ENCODE results near the gene ERI3. TPM values are rescaled to one million over a fixed set of nuclear protein-coding genes. Genes with fewer than 3 reads are reported as not detected.

Gene ERI3
- total and polyA plus RNA-seq, 2 of the 13 experiments (the other 11 are each of a cell fraction or from before 2014, with no cell fraction given), result 35.6 to 35.9 TPM

DNA sequence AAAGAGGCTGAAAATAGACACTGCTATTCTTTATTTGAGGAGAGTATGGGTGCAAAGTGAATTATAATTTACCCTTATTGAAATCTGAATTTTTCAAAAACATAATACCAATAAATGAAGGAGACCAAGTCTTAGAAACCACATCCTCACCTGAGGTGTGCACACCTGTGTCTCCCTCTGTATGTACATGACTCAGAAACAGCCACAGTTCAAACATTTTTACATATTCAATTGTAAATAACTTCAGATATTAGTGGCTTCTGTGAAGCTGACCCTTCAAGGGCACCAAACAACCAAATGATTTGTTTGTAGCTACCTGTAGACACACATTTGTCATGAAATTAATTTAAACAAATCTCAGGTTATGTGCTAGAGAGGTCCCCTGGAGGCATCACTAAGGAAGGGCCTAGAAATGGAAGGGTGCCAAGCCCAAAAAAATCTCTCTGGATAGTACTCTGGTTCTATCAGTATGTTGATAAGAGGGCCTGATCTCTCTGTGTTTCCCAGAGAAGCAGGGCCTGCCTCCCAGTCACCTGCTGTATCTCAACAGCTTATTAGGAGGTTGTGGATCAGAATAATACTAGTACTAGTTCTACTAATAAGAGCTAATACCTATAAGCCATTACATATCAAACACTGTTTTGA lies 28.1 kb downstream of the ERI3 start (continued):
- TF ChIP-seq ZFP36 (IDR thresholded peaks at IDR 0.05; ENCODE audit: borderline replicate concordance, low read depth, low read length, partially characterized antibody), result no peak

DNA sequence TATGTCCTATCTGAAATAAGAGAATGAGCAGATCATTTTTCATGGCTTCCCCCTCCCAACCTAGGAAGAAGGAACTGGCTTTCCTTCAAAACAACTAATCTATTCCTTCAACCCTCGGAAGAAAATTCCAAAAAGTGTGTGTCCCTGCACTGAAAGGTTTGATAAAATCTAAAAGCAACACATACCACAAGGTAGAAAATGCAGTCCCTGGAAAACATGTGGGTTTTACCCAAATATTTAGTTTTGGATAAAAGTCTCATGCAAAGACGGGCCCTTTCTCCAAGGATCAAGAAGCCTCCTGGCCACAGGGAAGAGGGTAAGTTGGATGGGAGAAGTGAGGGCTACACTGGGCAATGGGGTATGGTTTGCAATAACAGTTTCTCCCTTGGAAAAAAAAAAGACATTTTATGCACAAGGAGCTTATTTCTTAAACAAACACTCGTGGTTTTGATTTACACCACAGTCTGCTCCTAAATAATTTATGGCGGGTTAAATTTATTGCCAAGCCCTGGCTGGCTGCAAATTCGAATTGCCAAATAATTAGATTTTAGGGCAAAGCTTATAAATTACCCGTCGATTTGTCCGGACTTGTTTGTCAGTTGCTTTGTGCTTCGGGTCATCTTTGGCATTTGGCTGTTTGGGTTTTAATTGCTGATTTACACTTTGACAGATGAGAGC lies 28.9 kb downstream of the ERI3 start:
- Histone ChIP-seq H3K4me1 (ENCODE audit: insufficient read depth, low read length) (peaks cover 12% of the 10 kb centered on the region), H3K79me2 (ENCODE audit: insufficient read depth, low read length) (no peaks in the 10 kb centered on the region), H3K4me2 (ENCODE audit: low read depth, low read length) (no peak overlapping the region), H4K20me1 (ENCODE audit: insufficient read depth, low read length) (no peaks in the 10 kb centered on the region), H3K27ac (ENCODE audit: extremely low read length, insufficient read depth, low read length) (no peak overlapping the region), H3K27me3 (ENCODE audit: control insufficient read depth in 1 of 2, insufficient read depth in 2 of 2, low read length in 2 of 2) (no peaks in the 10 kb centered on the region), H3K4me3 (replicated peaks in 1 of 3; ENCODE audit: insufficient read depth in 1 of 3, low read depth in 2 of 3, low read length in 3 of 3) (no peak overlapping the region), H3K9ac (ENCODE audit: insufficient read depth, low read depth, low read length) (no peak overlapping the region), H3K9me3 (ENCODE audit: low read length) (no peaks in the 10 kb centered on the region), H3K36me3 (replicated peaks in 1 of 2; ENCODE audit: control insufficient read depth in 1 of 2, insufficient read depth in 2 of 2, low read length in 2 of 2) (peaks cover 0 to 11% of the 10 kb centered on the region in 2 experiments; a peak in 1 of 5 replicates), H2AFZ (ENCODE audit: low read length) (no peak overlapping the region)
- ATAC-seq, result no peak
- in situ Hi-C loops (cut with HindIII; ENCODE audit: extremely low pct_ligation_motif_present, low pct_unique_long_range_greater_than_20kb), result no loop called here
- 94% methylated on average over 9 of the region's 9 CpGs for WGBS (ENCODE audit: low lambda C conversion rate)
- TF ChIP-seq HNRNPLL (IDR thresholded peaks at IDR 0.05; ENCODE audit: low read depth, low read length, poor library complexity, severe bottlenecking) (no peak), TGIF2 (CRISPR knock-in tag; IDR thresholded peaks at IDR 0.05) (no peak), KDM2A (CRISPR knock-in tag; IDR thresholded peaks at IDR 0.05; ENCODE audit: borderline replicate concordance, low read depth) (no peak), CBX1 (IDR thresholded peaks at IDR 0.05; ENCODE audit: low read depth) (no peak)
- TF ChIP-seq, protein P1, sequence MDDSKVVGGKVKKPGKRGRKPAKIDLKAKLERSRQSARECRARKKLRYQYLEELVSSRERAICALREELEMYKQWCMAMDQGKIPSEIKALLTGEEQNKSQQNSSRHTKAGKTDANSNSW (CRISPR knock-in tag; IDR thresholded peaks at IDR 0.05; ENCODE audit: borderline replicate concordance), result no peak
- intact Hi-C loops (cut with micrococcal nuclease; ENCODE audit: unreplicated experiment), result no loop called here
- no peak for DNase-seq (ENCODE audit: low spot score)
- no peak for FAIRE-seq
- BruUV-seq (replicated peaks), result no TSS peak
- POLR2A ChIA-PET, result no interaction called here
- CTCF ChIA-PET (ENCODE audit: low intra/inter-chr PET ratio, low total read pairs), result no interaction called here
